ENCODE results near the gene TMX3. TPM values are rescaled to one million over a fixed set of nuclear protein-coding genes. Genes with fewer than 3 reads are reported as not detected.

TMX3 gene
- total RNA-seq, 1 donor from 2014 or later: 89.6 TPM

DNA sequence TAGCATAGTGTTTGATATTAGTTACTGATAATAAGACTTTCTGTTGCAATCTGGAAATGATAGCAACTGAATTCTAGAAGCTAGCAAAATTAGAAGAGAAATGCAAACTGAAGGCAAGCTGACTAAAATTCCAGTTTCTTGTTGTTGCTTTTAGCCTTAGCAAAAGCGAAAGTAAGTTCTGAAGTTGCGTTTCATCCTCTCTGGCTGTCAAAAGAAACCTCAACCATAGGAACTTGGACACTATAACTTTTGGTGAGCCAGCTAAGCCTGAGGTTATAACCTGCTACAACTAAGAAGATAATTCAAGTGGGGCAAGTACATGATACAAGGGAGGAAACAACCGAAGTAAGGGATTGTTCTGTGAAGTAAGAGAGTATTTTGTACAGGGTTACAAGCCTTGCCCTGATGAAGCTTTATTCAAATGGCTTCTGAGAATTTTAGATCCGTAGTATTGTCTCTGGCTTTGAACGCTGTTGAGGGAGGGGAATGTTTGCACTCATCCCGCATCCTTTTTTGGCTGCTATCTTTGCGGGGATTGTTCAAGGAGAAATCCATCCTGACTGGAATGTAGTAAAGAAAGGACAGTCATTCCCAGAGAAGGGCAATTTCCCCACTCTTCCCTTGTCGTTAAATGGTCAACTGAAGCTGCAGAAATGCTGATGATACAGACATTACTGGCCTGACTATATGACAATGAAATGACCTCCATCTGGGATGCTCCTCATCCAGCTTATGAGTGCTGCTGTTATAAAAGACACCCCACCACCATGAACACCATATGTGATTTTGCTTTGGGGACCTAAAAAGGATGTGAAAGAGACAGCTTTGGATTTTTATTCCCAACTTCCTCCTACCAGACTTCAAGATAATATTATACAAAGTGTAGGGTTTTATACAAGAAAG lies 7.0 kb upstream of the TMX3 start:
- Histone ChIP-seq H3K4me1 (no peaks in the 10 kb centered on the region), H3K4me2 (no peak overlapping the region), H3K9ac (no peak overlapping the region), H3F3A (ENCODE audit: low read depth) (no peaks in the 10 kb centered on the region), H2AFZ (replicated peaks) (no peak overlapping the region), H3K27me3 (no peaks in the 10 kb centered on the region), H3K9me3 (ENCODE audit: low read depth) (no peaks in the 10 kb centered on the region), H3K27ac (no peak overlapping the region), H3K36me3 (peaks cover 6% of the 10 kb centered on the region), H3K79me2 (ENCODE audit: low read depth) (no peaks in the 10 kb centered on the region), H3K4me3 (no peak overlapping the region), H4K20me1 (ENCODE audit: low read depth) (no peaks in the 10 kb centered on the region)
- peaks cover 2% of the 10 kb centered on the region for H3K4me1 Mint-ChIP-seq
- no peak overlapping the region for H3K4me3 Mint-ChIP-seq
- H3K27ac Mint-ChIP-seq: no peak overlapping the region
- H3K9me3 Mint-ChIP-seq: no peaks in the 10 kb centered on the region
- no peak for TF ChIP-seq CTCF (IDR thresholded peaks at IDR 0.05)
- TF ChIP-seq EZH2phosphoT487 (IDR thresholded peaks at IDR 0.05): no peak
- no peak for TF ChIP-seq EZH2 (IDR thresholded peaks at IDR 0.05)
- H3K27me3 Mint-ChIP-seq (ENCODE audit: insufficient read depth, low read depth): no peaks in the 10 kb centered on the region
- H3K36me3 Mint-ChIP-seq: peaks cover 2% of the 10 kb centered on the region
- DNase-seq (ENCODE audit: low spot score): no peak

DNA sequence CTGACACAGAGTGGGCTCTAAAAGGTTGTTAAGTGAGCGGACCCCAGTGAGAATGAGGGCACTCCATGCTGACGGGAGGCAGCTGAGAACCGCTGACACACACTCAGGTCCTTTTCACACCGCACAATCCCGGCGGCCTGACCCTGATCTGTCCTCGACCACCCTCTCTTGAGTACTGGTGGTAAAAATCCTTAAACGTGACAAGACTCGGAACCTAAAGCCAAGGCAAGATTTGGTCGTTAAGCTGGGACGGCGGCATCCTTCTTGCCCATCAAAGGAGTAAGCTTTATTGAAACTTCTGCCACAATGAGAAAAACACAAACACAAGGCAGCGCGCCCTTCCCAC lies 569 bp downstream of the TMX3 start:
- peak overlapping the region; percentile 98 for H3K4me3 Mint-ChIP-seq
- no peak for TF ChIP-seq EZH2 (IDR thresholded peaks at IDR 0.05)
- TF ChIP-seq EZH2phosphoT487 (IDR thresholded peaks at IDR 0.05): no peak
- TF ChIP-seq CTCF (IDR thresholded peaks at IDR 0.05): no peak
- peak overlapping the region; percentile 36 for H3K27ac Mint-ChIP-seq
- Histone ChIP-seq H3K27me3 (no peaks in the 10 kb centered on the region), H3K9me3 (ENCODE audit: low read depth) (no peaks in the 10 kb centered on the region), H3K27ac (no peak overlapping the region), H2AFZ (replicated peaks) (peak overlapping the region; percentile 89), H3F3A (ENCODE audit: low read depth) (no peaks in the 10 kb centered on the region), H3K4me1 (peaks cover 19% of the 10 kb centered on the region), H3K9ac (peak overlapping the region; percentile 52), H3K36me3 (peaks cover 23% of the 10 kb centered on the region), H3K79me2 (ENCODE audit: low read depth) (peaks cover 57% of the 10 kb centered on the region), H3K4me2 (peak overlapping the region; percentile 94), H4K20me1 (ENCODE audit: low read depth) (peaks cover 7% of the 10 kb centered on the region), H3K4me3 (peak overlapping the region; percentile 77)
- peaks cover 17% of the 10 kb centered on the region for H3K36me3 Mint-ChIP-seq
- H3K27me3 Mint-ChIP-seq (ENCODE audit: insufficient read depth, low read depth): no peaks in the 10 kb centered on the region
- DNase-seq (ENCODE audit: low spot score): peak; percentile 43
- peaks cover 17% of the 10 kb centered on the region for H3K4me1 Mint-ChIP-seq
- no peaks in the 10 kb centered on the region for H3K9me3 Mint-ChIP-seq

GRCh38 chr18:68713796-68714195 lies 1.1 kb downstream of the TMX3 start:
- Histone ChIP-seq H3K9me3 (ENCODE audit: low read depth) (no peaks in the 10 kb centered on the region), H3K4me3 (peak overlapping the region; percentile 77), H3K27ac (no peak overlapping the region), H3F3A (ENCODE audit: low read depth) (no peaks in the 10 kb centered on the region), H3K27me3 (no peaks in the 10 kb centered on the region), H2AFZ (replicated peaks) (no peak overlapping the region), H3K9ac (peak overlapping the region; percentile 52), H3K4me1 (peaks cover 19% of the 10 kb centered on the region), H3K36me3 (peaks cover 19% of the 10 kb centered on the region), H3K4me2 (peak overlapping the region; percentile 94), H4K20me1 (ENCODE audit: low read depth) (peaks cover 7% of the 10 kb centered on the region), H3K79me2 (ENCODE audit: low read depth) (peaks cover 57% of the 10 kb centered on the region)
- Mint-ChIP-seq H3K4me3 (peak overlapping the region; percentile 98), H3K36me3 (peaks cover 18% of the 10 kb centered on the region), H3K27me3 (ENCODE audit: insufficient read depth, low read depth) (no peaks in the 10 kb centered on the region), H3K9me3 (no peaks in the 10 kb centered on the region), H3K4me1 (peaks cover 17% of the 10 kb centered on the region), H3K27ac (no peak overlapping the region)
- DNase-seq (ENCODE audit: low spot score): no peak
- no peak for TF ChIP-seq EZH2phosphoT487 (IDR thresholded peaks at IDR 0.05)
- no peak for TF ChIP-seq CTCF (IDR thresholded peaks at IDR 0.05)
- no peak for TF ChIP-seq EZH2 (IDR thresholded peaks at IDR 0.05)

Data from neural progenitor cell (in vitro differentiated cells).